Neural cell (in vitro differentiated cells): ENCODE results near the gene ECHDC3. TPM values are rescaled to one million over a fixed set of nuclear protein-coding genes. Genes with fewer than 3 reads are reported as not detected.

Experiments used
- H2AFZ ChIP-seq: fragments of 200-600, 300-800 bp; sonication (generic), shearing (Covaris generic); 2 replicates; pipeline ENCODE4 v1.6.0; 2014; ENCODE audit warnings: low read depth, mild to moderate bottlenecking, antibody characterized with exemption, low read length, moderate library complexity
- H3F3A ChIP-seq: fragments of 200-600 bp; shearing (Covaris generic); 2 replicates; pipeline ENCODE4 v1.6.1; 2016; ENCODE audit warnings: mild to moderate bottlenecking, moderate library complexity, mixed read lengths, antibody characterized with exemption, low read length; ENCODE audit not compliant: insufficient read depth, poor library complexity, severe bottlenecking
- H3K27ac ChIP-seq: fragments of 200-600, 300-800 bp; sonication (generic), shearing (Covaris generic); 2 replicates; pipeline ENCODE4 v1.5.1; 2014; ENCODE audit warnings: mild to moderate bottlenecking, low read length, moderate library complexity
- H3K27me3 ChIP-seq: fragments of 300-800, 200-600 bp; sonication (generic), shearing (Covaris generic); 2 replicates; pipeline ENCODE4 v1.6.0; 2014; ENCODE audit warnings: mild to moderate bottlenecking, low read depth, low read length, moderate library complexity; ENCODE audit not compliant: insufficient read depth
- H3K36me3 ChIP-seq: fragments of 300-800, 200-600 bp; sonication (generic), shearing (Covaris generic); 2 replicates; pipeline ENCODE4 v1.5.1; 2014; ENCODE audit warnings: mild to moderate bottlenecking, antibody characterized with exemption, low read length, moderate library complexity; ENCODE audit not compliant: insufficient read depth
- H3K4me2 ChIP-seq: fragments of 300-800, 200-600 bp; sonication (generic), shearing (Covaris generic); 2 replicates; pipeline ENCODE4 v1.6.0; 2014; ENCODE audit warnings: mild to moderate bottlenecking, low read length
- H3K4me3 ChIP-seq: fragments of 300-800, 200-600 bp; sonication (generic), shearing (Covaris generic); 2 replicates; pipeline ENCODE4 v1.5.1; 2014; ENCODE audit warnings: mild to moderate bottlenecking, low read length, moderate library complexity
- H3K79me2 ChIP-seq: fragments of 200-600 bp; shearing (Covaris generic); replicated peaks from 2 replicates; pipeline ENCODE4 v1.6.0; 2014; ENCODE audit warnings: mild to moderate bottlenecking, low read length, moderate library complexity; ENCODE audit not compliant: insufficient read depth
- H3K9ac ChIP-seq: fragments of 300-800, 200-600 bp; sonication (generic), shearing (Covaris generic); 2 replicates; pipeline ENCODE4 v1.6.1; 2016; ENCODE audit warnings: mild to moderate bottlenecking, low read length, mixed read lengths
- H3K9me2 ChIP-seq: fragments of 200-600 bp; shearing (Covaris generic); 2 replicates; pipeline ENCODE4 v1.6.1; 2016; ENCODE audit warnings: mild to moderate bottlenecking, low read length, mixed read lengths; ENCODE audit not compliant: insufficient read depth
- H3K9me3 ChIP-seq: fragments of 200-600, 300-800 bp; sonication (generic), shearing (Covaris generic); 2 replicates; pipeline ENCODE4 v1.6.1; 2016; ENCODE audit warnings: mild to moderate bottlenecking, mixed run types, low read length, moderate library complexity, mixed read lengths
- H4K20me1 ChIP-seq: fragments of 200-600 bp; shearing (Covaris generic); 2 replicates; pipeline ENCODE4 v1.6.1; 2016; ENCODE audit warnings: mild to moderate bottlenecking, mixed run types; ENCODE audit not compliant: insufficient read depth
- EP300 ChIP-seq: fragments of 450-650 bp; conservative IDR thresholded peaks from 2 replicates; pipeline ENCODE4 v1.6.1; 2014; ENCODE audit warnings: antibody characterized with exemption, mild to moderate bottlenecking, moderate library complexity; ENCODE audit not compliant: poor library complexity, severe bottlenecking
- EZH2 ChIP-seq: fragments of 200-600, 300-800 bp; shearing (Covaris generic), sonication (generic); IDR thresholded peaks from 2 replicates; pipeline ENCODE4 v1.6.1; 2014; ENCODE audit warnings: antibody characterized with exemption, low read length, borderline replicate concordance, mild to moderate bottlenecking; ENCODE audit not compliant: insufficient read depth, poor library complexity, severe bottlenecking
- MXI1 ChIP-seq: fragments of 450-650 bp; conservative IDR thresholded peaks from 2 replicates; pipeline ENCODE4 v1.6.1; 2014; ENCODE audit warnings: antibody characterized with exemption, mild to moderate bottlenecking; ENCODE audit not compliant: poor library complexity, severe bottlenecking
- POLR2AphosphoS5 ChIP-seq: IDR thresholded peaks from 2 replicates; pipeline ENCODE4 v1.6.1; 2012
- RAD21 ChIP-seq: fragments of 450-650 bp; conservative IDR thresholded peaks from 2 replicates; pipeline ENCODE4 v1.6.1; 2014; ENCODE audit warnings: antibody characterized with exemption, mild to moderate bottlenecking, moderate library complexity
- SMC3 ChIP-seq: fragments of 450-650 bp; conservative IDR thresholded peaks from 2 replicates; pipeline ENCODE4 v1.6.1; 2014; ENCODE audit warnings: antibody characterized with exemption, mild to moderate bottlenecking, moderate library complexity; ENCODE audit not compliant: poor library complexity
- TAF1 ChIP-seq: IDR thresholded peaks from 2 replicates; pipeline ENCODE4 v1.6.1; 2012; ENCODE audit warnings: low read depth
- polyA plus RNA-seq: library from polyadenylated mRNA; depleted of rRNA; stranded (reverse); fragments of >200 nt; gene quantifications from 2 replicates; pipeline ENCODE4 v1.2.3, GENCODE V29; 2014
- TF ChIP-seq, protein P1 (sequence below): IDR thresholded peaks from 2 replicates; pipeline ENCODE4 v1.6.1; 2012; ENCODE audit warnings: borderline replicate concordance
- TF ChIP-seq, protein P2 (sequence below): fragments of 450-650 bp; IDR thresholded peaks from 2 replicates; pipeline ENCODE4 v1.5.1; 2014; ENCODE audit warnings: antibody characterized with exemption, mild to moderate bottlenecking, moderate library complexity; ENCODE audit not compliant: poor library complexity, severe bottlenecking

Gene ECHDC3
- polyA plus RNA-seq, 1 donor from 2014 or later, result not detected

DNA sequence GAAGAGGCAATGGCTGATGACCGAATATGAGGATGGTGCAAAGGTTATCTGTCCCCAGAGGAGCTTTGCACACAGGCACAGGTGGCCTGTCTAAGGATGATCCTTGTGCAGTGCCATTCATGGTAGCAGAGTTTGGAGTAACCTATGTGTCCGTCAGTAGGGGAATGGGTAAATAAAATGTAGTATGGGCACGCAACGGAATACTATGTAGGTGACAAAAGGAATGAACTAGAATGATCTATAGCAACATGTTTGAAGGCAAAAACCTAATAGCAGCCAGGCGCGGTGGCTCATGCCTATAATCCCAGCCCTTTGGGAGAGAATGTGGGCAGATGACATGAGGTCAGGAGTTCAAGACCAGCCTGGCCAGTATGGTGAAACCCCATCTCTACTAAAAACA, 41.6 kb upstream of the ECHDC3 start:
- Histone ChIP-seq H3K79me2 (no peaks in the 10 kb centered on the region), H3K36me3 (no peaks in the 10 kb centered on the region), H2AFZ (no peak overlapping the region), H3K4me3 (no peak overlapping the region), H3K4me2 (no peak overlapping the region), H3K27ac (no peak overlapping the region), H3K9me3 (no peaks in the 10 kb centered on the region), H3K9ac (no peak overlapping the region), H3K9me2 (no peaks in the 10 kb centered on the region), H4K20me1 (no peaks in the 10 kb centered on the region), H3F3A (no peaks in the 10 kb centered on the region), H3K27me3 (no peaks in the 10 kb centered on the region)
- TF ChIP-seq MXI1, result no peak
- no peak for TF ChIP-seq POLR2AphosphoS5
- TF ChIP-seq, protein P1, sequence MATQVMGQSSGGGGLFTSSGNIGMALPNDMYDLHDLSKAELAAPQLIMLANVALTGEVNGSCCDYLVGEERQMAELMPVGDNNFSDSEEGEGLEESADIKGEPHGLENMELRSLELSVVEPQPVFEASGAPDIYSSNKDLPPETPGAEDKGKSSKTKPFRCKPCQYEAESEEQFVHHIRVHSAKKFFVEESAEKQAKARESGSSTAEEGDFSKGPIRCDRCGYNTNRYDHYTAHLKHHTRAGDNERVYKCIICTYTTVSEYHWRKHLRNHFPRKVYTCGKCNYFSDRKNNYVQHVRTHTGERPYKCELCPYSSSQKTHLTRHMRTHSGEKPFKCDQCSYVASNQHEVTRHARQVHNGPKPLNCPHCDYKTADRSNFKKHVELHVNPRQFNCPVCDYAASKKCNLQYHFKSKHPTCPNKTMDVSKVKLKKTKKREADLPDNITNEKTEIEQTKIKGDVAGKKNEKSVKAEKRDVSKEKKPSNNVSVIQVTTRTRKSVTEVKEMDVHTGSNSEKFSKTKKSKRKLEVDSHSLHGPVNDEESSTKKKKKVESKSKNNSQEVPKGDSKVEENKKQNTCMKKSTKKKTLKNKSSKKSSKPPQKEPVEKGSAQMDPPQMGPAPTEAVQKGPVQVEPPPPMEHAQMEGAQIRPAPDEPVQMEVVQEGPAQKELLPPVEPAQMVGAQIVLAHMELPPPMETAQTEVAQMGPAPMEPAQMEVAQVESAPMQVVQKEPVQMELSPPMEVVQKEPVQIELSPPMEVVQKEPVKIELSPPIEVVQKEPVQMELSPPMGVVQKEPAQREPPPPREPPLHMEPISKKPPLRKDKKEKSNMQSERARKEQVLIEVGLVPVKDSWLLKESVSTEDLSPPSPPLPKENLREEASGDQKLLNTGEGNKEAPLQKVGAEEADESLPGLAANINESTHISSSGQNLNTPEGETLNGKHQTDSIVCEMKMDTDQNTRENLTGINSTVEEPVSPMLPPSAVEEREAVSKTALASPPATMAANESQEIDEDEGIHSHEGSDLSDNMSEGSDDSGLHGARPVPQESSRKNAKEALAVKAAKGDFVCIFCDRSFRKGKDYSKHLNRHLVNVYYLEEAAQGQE, result no peak
- no peak for TF ChIP-seq SMC3
- no peak for TF ChIP-seq EP300
- no peak for TF ChIP-seq TAF1
- TF ChIP-seq RAD21, result no peak
- TF ChIP-seq, protein P2, sequence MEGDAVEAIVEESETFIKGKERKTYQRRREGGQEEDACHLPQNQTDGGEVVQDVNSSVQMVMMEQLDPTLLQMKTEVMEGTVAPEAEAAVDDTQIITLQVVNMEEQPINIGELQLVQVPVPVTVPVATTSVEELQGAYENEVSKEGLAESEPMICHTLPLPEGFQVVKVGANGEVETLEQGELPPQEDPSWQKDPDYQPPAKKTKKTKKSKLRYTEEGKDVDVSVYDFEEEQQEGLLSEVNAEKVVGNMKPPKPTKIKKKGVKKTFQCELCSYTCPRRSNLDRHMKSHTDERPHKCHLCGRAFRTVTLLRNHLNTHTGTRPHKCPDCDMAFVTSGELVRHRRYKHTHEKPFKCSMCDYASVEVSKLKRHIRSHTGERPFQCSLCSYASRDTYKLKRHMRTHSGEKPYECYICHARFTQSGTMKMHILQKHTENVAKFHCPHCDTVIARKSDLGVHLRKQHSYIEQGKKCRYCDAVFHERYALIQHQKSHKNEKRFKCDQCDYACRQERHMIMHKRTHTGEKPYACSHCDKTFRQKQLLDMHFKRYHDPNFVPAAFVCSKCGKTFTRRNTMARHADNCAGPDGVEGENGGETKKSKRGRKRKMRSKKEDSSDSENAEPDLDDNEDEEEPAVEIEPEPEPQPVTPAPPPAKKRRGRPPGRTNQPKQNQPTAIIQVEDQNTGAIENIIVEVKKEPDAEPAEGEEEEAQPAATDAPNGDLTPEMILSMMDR, result no peak
- TF ChIP-seq EZH2, result no peak

DNA sequence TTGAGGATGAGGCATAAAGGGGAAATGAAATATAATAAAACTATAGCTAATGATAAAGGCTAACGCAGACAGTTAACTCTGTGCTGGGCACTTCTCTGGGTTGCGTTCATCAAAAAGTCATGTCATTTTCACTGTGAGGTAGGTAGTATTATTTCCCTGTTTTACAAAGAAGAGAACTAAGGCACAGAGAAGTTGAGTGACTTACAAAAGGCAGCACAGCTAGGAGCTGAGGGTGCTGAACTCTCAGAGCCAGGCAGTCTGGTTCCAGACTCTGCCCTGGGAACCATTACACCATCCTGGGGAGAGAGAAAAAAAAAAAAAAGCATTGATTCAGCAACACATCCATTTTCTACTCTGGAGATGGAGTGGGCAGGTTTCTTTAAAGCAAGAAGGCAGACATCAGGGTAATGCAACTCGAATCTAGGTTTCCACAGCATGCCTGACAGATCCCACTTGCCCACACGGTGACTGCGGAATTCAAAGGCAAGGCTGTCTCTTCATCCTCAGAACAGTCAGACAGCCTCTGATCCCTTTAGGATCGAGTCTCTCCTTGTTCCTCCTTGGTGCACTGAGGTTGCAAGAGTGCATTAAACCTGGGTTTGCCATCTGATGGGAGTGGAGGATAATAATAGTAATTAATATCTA, 40.6 kb upstream of the ECHDC3 start:
- Histone ChIP-seq H4K20me1 (no peaks in the 10 kb centered on the region), H3K4me3 (no peak overlapping the region), H3K9me2 (no peaks in the 10 kb centered on the region), H2AFZ (no peak overlapping the region), H3K79me2 (no peaks in the 10 kb centered on the region), H3K36me3 (no peaks in the 10 kb centered on the region), H3F3A (no peaks in the 10 kb centered on the region), H3K9ac (no peak overlapping the region), H3K27ac (no peak overlapping the region), H3K27me3 (no peaks in the 10 kb centered on the region), H3K4me2 (no peak overlapping the region), H3K9me3 (no peaks in the 10 kb centered on the region)
- TF ChIP-seq TAF1 (no peak), EP300 (no peak), MXI1 (no peak), SMC3 (no peak), RAD21 (no peak), POLR2AphosphoS5 (no peak)
- TF ChIP-seq, protein P2, result no peak
- TF ChIP-seq, protein P1, result no peak
